GM21717 (cell line): Measurements from ENCODE around the gene NCKAP5.

Experiments
- ATAC-seq: cut with Tn5 transposase; IDR thresholded peaks from one replicate; pipeline ENCODE4 v1.9.1; 2021; ENCODE audit warnings: mild to moderate bottlenecking, moderate library complexity; ENCODE audit not compliant: unreplicated experiment

Gene NCKAP5

GRCh38 chr2:133498662-133499585, 69.3 kb downstream of the NCKAP5 start:
- peak; percentile 57 for ATAC-seq

- no peak for ATAC-seq
These were observed 70.2 kb downstream of the NCKAP5 start for GRCh38 chr2:133497951-133498565.

DNA sequence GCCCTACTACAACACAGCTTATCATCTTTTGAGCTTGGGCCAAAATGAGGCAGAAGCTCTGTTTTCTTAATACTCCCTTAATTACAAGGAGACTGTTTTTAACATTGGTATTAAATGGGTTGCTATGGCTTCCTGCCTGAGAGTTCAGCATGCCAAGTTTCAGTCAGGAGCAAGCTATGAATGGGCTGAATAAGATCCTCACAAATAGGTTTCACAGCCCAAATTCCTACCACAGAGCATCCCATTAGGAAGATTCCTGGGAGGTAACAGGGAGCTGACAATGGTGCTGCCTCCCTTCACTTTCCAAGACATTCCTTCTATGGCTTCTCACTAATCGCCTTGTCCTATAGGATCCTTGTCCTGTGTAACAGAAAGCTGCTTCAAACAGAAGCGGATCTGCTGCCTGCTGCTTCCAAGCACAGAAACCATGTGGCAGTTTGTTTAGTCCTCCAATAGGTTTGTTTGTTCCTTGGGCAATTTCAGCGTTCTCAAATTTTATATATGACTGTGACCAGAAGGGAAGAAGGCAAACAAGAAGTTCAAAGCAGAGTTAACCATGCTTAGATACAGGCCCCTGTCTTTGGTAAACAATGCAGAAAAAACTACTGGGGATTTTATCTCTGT, 70.9 kb downstream of the NCKAP5 start:
- no peak for ATAC-seq

DNA sequence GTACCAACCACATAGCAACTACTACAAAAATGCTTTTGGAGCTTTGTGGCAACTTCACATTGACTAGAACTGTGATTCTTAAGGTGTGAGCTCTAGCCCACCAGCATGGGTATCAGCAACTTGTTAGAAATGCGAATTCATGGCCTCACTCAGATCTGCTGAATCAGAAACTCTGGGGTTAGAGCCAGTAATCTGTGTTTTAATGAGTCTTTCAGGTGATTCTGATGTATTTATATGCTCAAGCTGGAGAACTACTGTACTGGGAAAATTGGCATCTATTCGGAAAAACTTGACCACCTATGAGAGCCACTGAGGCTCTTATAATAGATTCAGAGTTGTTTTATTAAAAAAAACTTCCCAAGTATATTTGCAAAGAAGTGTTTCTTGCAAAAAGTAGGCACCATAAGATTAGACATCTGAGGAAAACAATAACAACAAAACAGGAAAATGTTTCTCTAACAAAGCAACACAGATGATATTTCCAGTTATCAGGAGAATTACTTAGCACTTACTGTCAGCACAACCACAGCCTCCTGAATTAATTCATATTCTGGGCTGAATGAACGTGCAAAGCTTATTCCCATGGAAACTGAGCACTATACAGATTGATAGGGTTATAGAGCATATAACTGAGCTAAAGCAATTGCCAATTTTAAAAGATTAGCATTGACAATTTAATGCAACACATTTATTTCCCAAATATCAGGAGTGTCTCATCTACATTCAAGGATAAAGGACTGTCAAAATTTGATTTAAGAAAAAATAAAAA, 71.6 kb downstream of the NCKAP5 start:
- no peak for ATAC-seq

GRCh38 chr2:133495226-133495625, 73.0 kb downstream of the NCKAP5 start:
- ATAC-seq: no peak

DNA sequence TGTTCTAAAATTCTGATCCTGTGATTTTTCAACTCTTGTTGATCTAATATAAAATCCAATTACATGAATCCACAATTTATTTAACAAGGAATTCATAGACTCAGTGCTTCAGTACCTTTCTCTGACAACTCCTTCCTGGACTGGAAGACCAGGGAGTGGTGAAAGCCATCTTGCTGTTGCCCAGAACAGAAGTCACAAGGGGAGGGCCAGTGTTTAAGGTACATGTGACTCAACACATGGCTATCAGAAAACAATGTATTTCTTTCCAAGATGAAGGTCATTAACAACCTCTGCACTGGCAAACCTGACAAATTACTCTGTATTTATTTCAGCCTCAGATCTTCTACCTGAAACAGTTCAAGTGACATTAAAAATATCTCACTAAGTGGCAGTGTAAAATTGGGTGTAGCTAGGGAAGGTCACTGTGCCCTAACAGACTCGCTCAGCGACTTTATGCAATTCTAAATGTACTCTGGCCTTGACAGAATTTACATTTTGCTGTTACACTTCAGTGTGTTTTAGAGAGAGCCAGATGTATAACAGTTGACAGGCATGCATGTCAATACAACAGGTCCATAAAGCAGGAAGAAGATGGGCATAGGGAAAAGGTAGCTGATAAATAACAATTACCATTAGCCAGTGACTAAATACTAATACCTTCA, 75.4 kb downstream of the NCKAP5 start:
- no peak for ATAC-seq

GRCh38 chr2:133490411-133490980, 77.8 kb downstream of the NCKAP5 start:
- ATAC-seq: no peak

GRCh38 chr2:133489641-133490410, 78.4 kb downstream of the NCKAP5 start:
- ATAC-seq: no peak

DNA sequence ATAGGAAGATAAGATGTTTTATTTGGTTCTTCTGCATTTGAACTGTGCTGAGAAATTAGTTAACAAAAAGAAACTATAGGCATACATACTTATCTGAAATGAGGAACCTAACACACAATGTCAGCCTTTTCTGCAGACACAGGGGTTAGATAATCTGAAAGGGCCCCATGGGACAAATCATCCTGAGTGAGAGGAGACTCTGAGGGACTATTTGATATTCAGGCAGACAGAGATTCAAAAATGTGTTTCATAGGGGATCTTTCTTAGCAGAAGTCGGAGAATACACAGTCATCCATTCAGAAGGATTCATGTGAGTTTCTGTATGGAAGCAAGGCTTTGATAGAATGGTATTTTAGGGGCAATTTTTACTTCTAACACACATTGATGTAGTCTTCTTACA, 79.1 kb downstream of the NCKAP5 start:
- ATAC-seq: no peak

DNA sequence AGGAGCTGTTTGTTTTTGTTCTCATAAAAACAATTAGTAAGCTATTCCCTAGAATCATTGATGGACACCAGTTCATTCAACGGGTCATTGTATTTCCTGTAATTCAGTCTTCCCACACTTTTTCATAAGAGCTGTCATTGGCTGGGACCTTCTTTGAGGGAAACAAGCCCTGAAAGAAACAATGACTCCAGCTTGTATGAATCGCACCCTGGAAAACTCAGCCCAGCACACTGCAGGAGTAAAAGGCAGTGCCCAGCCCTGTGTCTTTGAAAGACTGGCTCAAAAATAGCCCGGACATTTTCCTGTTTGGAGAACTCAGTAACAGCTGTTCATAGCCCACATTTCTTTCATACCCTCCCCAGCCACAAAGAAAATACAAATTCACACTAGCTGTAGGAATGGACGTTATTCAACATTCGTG, 81.5 kb downstream of the NCKAP5 start:
- no peak for ATAC-seq

DNA sequence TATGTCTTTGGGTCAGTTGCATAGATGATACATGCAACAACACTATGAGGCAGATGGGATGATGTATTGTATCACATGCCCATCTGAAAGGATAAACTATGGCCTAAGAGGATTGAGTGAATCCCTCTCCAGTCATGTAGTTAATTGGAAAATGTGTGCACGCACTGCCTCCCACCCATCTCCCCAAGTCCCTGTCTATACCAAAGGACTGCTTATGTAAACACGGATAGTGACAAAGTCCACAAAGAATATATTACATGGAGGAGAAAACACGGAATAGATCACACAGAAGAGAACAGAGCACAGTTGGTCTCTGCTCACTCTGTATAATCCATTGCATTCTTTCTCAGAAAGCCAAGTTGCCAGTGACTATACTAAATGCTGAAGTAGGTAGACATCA, 82.4 kb downstream of the NCKAP5 start:
- ATAC-seq: no peak

DNA sequence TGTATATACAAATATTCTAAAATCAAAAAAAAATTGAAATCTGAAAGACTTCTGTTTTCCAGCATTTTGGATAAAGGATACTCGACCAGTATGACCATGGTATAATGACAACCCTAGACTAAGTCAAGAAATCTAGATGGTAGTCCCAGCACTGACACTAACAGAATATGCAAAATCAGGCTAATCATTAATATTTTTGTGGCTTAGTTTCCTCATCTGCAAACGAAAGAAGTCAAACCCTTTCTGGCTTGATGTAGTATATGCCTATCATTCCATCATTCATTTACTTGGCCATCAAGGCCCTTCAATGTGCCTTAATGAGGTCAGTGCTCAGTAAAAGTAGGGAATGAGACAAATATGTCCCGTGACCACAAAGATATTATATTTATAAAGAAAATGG, 83.5 kb downstream of the NCKAP5 start:
- no peak for ATAC-seq

- ATAC-seq: no peak
These were observed 84.2 kb downstream of the NCKAP5 start for GRCh38 chr2:133484106-133484505.

DNA sequence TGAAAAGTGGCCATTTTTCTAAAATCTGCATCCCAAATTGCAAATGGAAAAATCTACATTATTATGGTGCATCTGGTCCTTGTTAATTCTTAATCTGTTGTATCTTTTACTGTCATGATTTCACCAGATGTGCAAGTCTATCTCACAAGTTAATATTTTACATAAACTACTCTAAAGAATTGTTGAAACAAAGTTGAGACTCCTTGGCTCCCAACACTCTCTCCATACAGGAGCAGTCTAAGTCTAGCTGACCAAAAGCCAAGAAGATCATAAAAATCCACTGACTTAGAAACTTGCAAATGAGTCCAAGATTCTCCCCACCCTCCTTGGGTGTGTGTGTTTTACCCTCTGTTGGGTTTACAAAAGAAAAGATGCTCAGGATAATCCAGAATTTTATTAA, 85.1 kb downstream of the NCKAP5 start:
- no peak for ATAC-seq

DNA sequence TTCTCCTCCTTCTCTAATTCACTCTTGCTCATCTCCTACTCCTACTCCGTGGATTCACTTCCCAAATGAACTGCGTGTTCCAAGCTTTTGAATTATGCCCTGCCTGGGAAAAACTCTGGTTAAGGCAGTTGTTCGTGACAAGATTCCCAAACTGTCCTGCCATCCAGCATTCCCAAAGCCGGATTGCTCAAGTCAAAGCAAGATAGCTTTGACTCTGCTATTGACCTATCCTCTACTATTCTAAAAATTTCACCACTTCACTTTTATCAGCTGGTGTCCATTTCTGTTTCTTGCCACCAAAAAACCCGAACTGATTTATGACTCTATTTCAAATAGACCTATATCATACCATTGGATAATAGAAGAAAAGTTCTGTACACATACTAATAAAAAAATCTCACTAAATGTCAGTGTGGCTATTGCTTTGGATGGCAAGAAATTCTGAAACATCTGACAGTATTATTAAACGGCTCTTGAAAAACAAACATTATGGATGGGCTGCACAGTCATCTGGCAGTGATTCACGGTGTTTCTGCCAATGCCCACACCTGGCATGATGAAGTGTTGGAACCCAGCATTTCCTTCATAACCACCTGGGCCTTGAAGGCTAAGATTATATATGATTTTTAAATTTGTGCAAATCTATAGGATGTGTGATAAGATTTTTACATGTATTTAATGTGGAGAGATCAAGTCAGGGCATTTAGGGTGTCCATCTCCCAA, 87.4 kb downstream of the NCKAP5 start:
- no peak for ATAC-seq

DNA sequence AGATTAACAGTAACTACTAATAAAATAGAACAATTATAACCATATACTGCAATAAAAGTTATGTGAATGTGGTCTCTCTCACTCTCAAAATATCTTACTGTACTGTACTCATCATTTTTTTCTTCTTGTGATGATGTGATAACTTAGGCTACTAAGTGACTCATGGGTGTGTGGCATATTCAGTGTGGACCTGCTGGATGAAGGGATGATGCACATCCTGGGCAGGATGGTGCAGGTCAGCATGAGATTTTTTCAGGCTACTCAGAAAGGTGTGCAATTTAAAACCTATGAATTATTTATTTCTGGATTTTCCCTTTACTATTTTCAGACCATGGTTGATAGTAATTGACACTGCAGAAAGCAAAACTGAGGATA, 90.7 kb downstream of the NCKAP5 start:
- no peak for ATAC-seq

DNA sequence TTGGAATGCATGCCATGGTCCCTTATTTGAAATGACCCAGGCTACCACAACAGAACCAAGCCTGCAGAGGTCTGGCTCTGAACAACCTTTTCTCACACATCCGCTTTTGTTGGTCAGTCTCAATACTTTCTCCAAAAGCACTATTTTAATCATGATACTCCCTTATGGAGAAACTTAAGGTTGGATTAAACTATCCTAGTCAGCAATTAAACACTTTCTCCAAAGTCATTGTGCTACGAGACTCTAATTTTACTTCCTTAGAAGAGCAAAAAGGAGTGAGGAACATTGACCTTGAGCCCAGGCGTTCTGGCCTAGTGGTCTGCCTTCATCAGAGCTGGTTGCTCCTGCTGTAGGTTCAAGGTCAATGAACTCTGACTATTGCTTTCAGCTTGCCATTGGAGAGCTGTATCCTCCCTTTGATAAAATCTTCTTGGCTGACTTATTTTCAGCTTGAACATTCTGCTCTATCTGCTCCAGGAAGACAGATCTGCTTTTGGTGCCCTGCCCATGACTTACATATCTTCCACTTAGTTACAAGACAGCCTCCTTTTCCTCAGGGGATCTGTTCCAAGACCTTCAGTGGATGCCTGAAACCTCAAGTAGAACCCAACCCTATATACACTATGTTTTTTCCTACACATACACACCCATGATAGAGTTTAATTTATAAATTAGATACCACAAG, 91.2 kb downstream of the NCKAP5 start:
- no peak for ATAC-seq

GRCh38 chr2:133476286-133476685, 92.0 kb downstream of the NCKAP5 start:
- ATAC-seq: no peak
